H1 (cell line): ENCODE data around the gene LONRF2. TPM values are rescaled to one million over a fixed set of nuclear protein-coding genes. Genes with fewer than 3 reads are reported as not detected.

Experiments
- CTCF ChIA-PET: fragments of 300-600 bp; sonication (Branson Sonifier 250); formaldehyde crosslinking; loops from one replicate; lab custom pipeline; 2021; ENCODE audit not compliant: partially characterized antibody; lab: Charles Lee
- POLR2A ChIA-PET: fragments of 300-600 bp; sonication (Branson Sonifier 250); formaldehyde crosslinking; loops from one replicate; lab custom pipeline; 2021; ENCODE audit warnings: inconsistent platforms; ENCODE audit not compliant: partially characterized antibody; lab: Charles Lee
- DNase-seq, 2 experiments: peaks; one replicate each; pipeline versions ENCODE4 v3.0.0 to v3.0.0-alpha.2; 2010 to 2022; ENCODE audit warnings: low spot score in 2 of 2, low read depth in 1 of 2, mixed read lengths in 1 of 2
- FAIRE-seq: peaks from 2 replicates; lab custom pipeline; 2011; peaks lifted over from hg19 to GRCh38; lab: Jason Lieb, UNC
- H2AFZ ChIP-seq: 2 replicates; pipeline ENCODE4 v1.8.1; 2012; ENCODE audit warnings: low read length, inconsistent platforms
- H2AK5ac ChIP-seq: 2 replicates; pipeline ENCODE4 v1.6.1; 2013; ENCODE audit warnings: low read depth, low read length
- H2BK120ac ChIP-seq: replicated peaks from 2 replicates; pipeline ENCODE3; 2013; ENCODE audit warnings: low read depth, low read length, inconsistent platforms
- H2BK12ac ChIP-seq: 2 replicates; pipeline ENCODE4 v1.6.1; 2013; ENCODE audit warnings: low read depth, low read length
- H2BK15ac ChIP-seq: 2 replicates; pipeline ENCODE4 v1.6.1; 2013; ENCODE audit warnings: low read length
- H2BK20ac ChIP-seq: 2 replicates; pipeline ENCODE4 v1.6.1; 2013; ENCODE audit warnings: low read length
- H2BK5ac ChIP-seq: 2 replicates; pipeline ENCODE4 v1.6.1; 2013; ENCODE audit warnings: low read depth, low read length
- H3K14ac ChIP-seq: 2 replicates; pipeline ENCODE4 v1.6.1; 2013; ENCODE audit warnings: inconsistent platforms; ENCODE audit not compliant: insufficient read length
- H3K18ac ChIP-seq: 2 replicates; pipeline ENCODE4 v1.6.1; 2013; ENCODE audit warnings: low read length; ENCODE audit errors: extremely low read depth
- H3K23ac ChIP-seq: 2 replicates; pipeline ENCODE4 v1.6.1; 2013; ENCODE audit warnings: inconsistent platforms; ENCODE audit not compliant: insufficient read length
- H3K23me2 ChIP-seq: 2 replicates; pipeline ENCODE4 v1.6.1; 2013; ENCODE audit warnings: low read depth, low read length
- H3K27ac ChIP-seq: 2 replicates; pipeline ENCODE4 v1.6.1; 2011; ENCODE audit warnings: low read depth, low read length, inconsistent platforms
- H3K27me3 ChIP-seq, 4 experiments: replicated peaks in 1 of 4; 1 replicate in 1 of 4; 2 replicates in 3 of 4; pipeline versions ENCODE4 v1.6.1 to v1.8.1; 2011 to 2013; ENCODE audit warnings: low read length in 3 of 4, mild to moderate bottlenecking in 3 of 4, inconsistent platforms in 2 of 4, mixed read lengths in 2 of 4, moderate library complexity in 1 of 4; ENCODE audit not compliant: control insufficient read depth in 3 of 4, insufficient read depth in 3 of 4; ENCODE audit errors: extremely low read depth in 1 of 4
- H3K36me3 ChIP-seq, 4 experiments: 2 replicates each; pipeline versions ENCODE4 v1.6.1 to v1.8.1; 2011 to 2013; ENCODE audit warnings: mild to moderate bottlenecking in 4 of 4, low read length in 3 of 4, moderate library complexity in 2 of 4, control low read depth in 1 of 4, inconsistent platforms in 1 of 4; ENCODE audit not compliant: insufficient read depth in 4 of 4, control insufficient read depth in 2 of 4
- H3K4ac ChIP-seq: replicated peaks from 2 replicates; pipeline ENCODE3; 2013; ENCODE audit warnings: low read length, low read depth, mixed read lengths, inconsistent platforms; ENCODE audit not compliant: insufficient read length
- H3K4me1 ChIP-seq, 4 experiments: replicated peaks in 1 of 4; 1 replicate in 1 of 4; 2 replicates in 3 of 4; pipeline versions ENCODE4 v1.6.1 to v1.8.1; 2011 to 2013; ENCODE audit warnings: low read length in 3 of 4, inconsistent platforms in 2 of 4, mixed read lengths in 1 of 4; ENCODE audit not compliant: insufficient read depth in 4 of 4, control insufficient read depth in 3 of 4
- H3K4me2 ChIP-seq, 2 experiments: 2 replicates each; pipeline versions ENCODE4 v1.6.1 to v1.8.1; 2011 to 2013; ENCODE audit warnings: low read depth in 2 of 2, low read length in 2 of 2, control low read depth in 1 of 2, inconsistent platforms in 1 of 2, mild to moderate bottlenecking in 1 of 2; ENCODE audit not compliant: insufficient read depth in 1 of 2
- H3K4me3 ChIP-seq, 4 experiments: fragments of 200-600, 300-600 bp in 1 of 4; sonication (generic), shearing (Covaris generic), sonication (Bioruptor Twin) in 1 of 4; 2 replicates each; pipeline versions ENCODE4 v1.5.1 to v1.8.1; 2011 to 2016; ENCODE audit warnings: low read length in 4 of 4, low read depth in 3 of 4, control low read depth in 2 of 4, inconsistent platforms in 2 of 4, mild to moderate bottlenecking in 2 of 4, mixed read lengths in 1 of 4, moderate library complexity in 1 of 4; ENCODE audit not compliant: insufficient read depth in 2 of 4; ENCODE audit errors: extremely low read depth in 1 of 4
- H3K56ac ChIP-seq: replicated peaks from 2 replicates; pipeline ENCODE3; 2013; ENCODE audit warnings: low read depth, mild to moderate bottlenecking, mixed read lengths, low read length, inconsistent platforms; ENCODE audit not compliant: insufficient read length
- H3K79me1 ChIP-seq: 2 replicates; pipeline ENCODE4 v1.6.1; 2013; ENCODE audit warnings: low read depth, low read length, control low read depth
- H3K79me2 ChIP-seq, 2 experiments: 2 replicates each; pipeline versions ENCODE4 v1.6.1 to v1.8.1; 2012 to 2013; ENCODE audit warnings: low read length in 2 of 2, mild to moderate bottlenecking in 2 of 2, inconsistent platforms in 1 of 2; ENCODE audit not compliant: insufficient read depth in 2 of 2, control insufficient read depth in 1 of 2
- H3K9ac ChIP-seq, 4 experiments: replicated peaks in 1 of 4; 1 replicate in 1 of 4; 2 replicates in 3 of 4; pipeline versions ENCODE4 v1.6.1 to v1.8.1; 2011 to 2013; ENCODE audit warnings: low read depth in 3 of 4, low read length in 3 of 4, control low read depth in 2 of 4, mild to moderate bottlenecking in 2 of 4, moderate library complexity in 2 of 4, inconsistent platforms in 1 of 4; ENCODE audit errors: extremely low read depth in 1 of 4
- H3K9me3 ChIP-seq, 2 experiments: 2 replicates each; pipeline versions ENCODE4 v1.6.1 to v1.8.1; 2012 to 2013; ENCODE audit warnings: mild to moderate bottlenecking in 2 of 2, moderate library complexity in 2 of 2, control low read depth in 1 of 2, inconsistent platforms in 1 of 2, low read depth in 1 of 2, low read length in 1 of 2, mixed read lengths in 1 of 2; ENCODE audit not compliant: insufficient read depth in 2 of 2
- H4K20me1 ChIP-seq, 2 experiments: replicated peaks in 1 of 2; 2 replicates each; pipeline versions ENCODE3 to v1.8.1; 2011 to 2013; ENCODE audit warnings: inconsistent platforms in 2 of 2, low read length in 2 of 2, mild to moderate bottlenecking in 1 of 2; ENCODE audit not compliant: insufficient read depth in 2 of 2, control insufficient read depth in 1 of 2
- H4K5ac ChIP-seq: 2 replicates; pipeline ENCODE4 v1.6.1; 2013; ENCODE audit warnings: low read length, low read depth, mixed read lengths, inconsistent platforms; ENCODE audit not compliant: insufficient read length
- H4K8ac ChIP-seq: 2 replicates; pipeline ENCODE4 v1.8.0; 2013; ENCODE audit warnings: mild to moderate bottlenecking, moderate library complexity, low read length, inconsistent platforms; ENCODE audit not compliant: insufficient read depth; ENCODE audit errors: extremely low read depth
- H4K91ac ChIP-seq: replicated peaks from 2 replicates; pipeline ENCODE3; 2013; ENCODE audit warnings: low read length, mixed read lengths, inconsistent platforms; ENCODE audit not compliant: insufficient read length
- ASH2L ChIP-seq: fragments of 200-600, 300-600 bp; sonication (generic); IDR thresholded peaks from one replicate; pipeline ENCODE4 v1.7.1; 2017; ENCODE audit warnings: low read length
- BRCA1 ChIP-seq: IDR thresholded peaks from 2 replicates; pipeline ENCODE4 v1.6.1; 2012; ENCODE audit warnings: low read depth, low read length, improper control_type of control experiment
- CTCF ChIP-seq, 3 experiments: IDR thresholded peaks; 1 replicate in 2 of 3; 2 replicates in 1 of 3; pipeline versions ENCODE4 v1.5.1 to v1.6.1; 2011; ENCODE audit warnings: low read length in 3 of 3, mild to moderate bottlenecking in 3 of 3, inconsistent platforms in 2 of 3, low read depth in 1 of 3, moderate library complexity in 1 of 3; ENCODE audit not compliant: insufficient read depth in 1 of 3; ENCODE audit errors: control extremely low read depth in 1 of 3
- EGR1 ChIP-seq: IDR thresholded peaks from 2 replicates; pipeline ENCODE4 v1.6.1; 2011; ENCODE audit warnings: low read depth, low read length, borderline replicate concordance
- HDAC2 ChIP-seq, 2 experiments: fragments of 300-600 bp in 1 of 2; sonication (generic) in 1 of 2; IDR thresholded peaks; 2 replicates each; pipeline ENCODE4 v1.6.1; 2011 to 2012; ENCODE audit warnings: low read depth in 2 of 2, low read length in 2 of 2, mild to moderate bottlenecking in 2 of 2, moderate library complexity in 2 of 2, borderline replicate concordance in 1 of 2, inconsistent platforms in 1 of 2
- JUN ChIP-seq: IDR thresholded peaks from 2 replicates; pipeline ENCODE4 v1.6.1; 2011; ENCODE audit warnings: low read depth, mild to moderate bottlenecking, improper control_type of control experiment, low read length
- MAX ChIP-seq: IDR thresholded peaks from 2 replicates; pipeline ENCODE4 v1.6.1; 2012; ENCODE audit warnings: inconsistent platforms
- RAD21 ChIP-seq, 2 experiments: IDR thresholded peaks in 1 of 2; conservative IDR thresholded peaks in 1 of 2; 2 replicates each; pipeline ENCODE4 v1.6.1; 2011; ENCODE audit warnings: low read depth in 2 of 2, low read length in 2 of 2, improper control_type of control experiment in 1 of 2, inconsistent platforms in 1 of 2, mild to moderate bottlenecking in 1 of 2, moderate library complexity in 1 of 2
- RXRA ChIP-seq: IDR thresholded peaks from 2 replicates; pipeline ENCODE4 v1.6.1; 2011; ENCODE audit warnings: low read depth, mild to moderate bottlenecking, low read length, moderate library complexity; ENCODE audit not compliant: insufficient read depth
- SIRT6 ChIP-seq: IDR thresholded peaks from one replicate; pipeline ENCODE4 v1.7.1; 2012; ENCODE audit warnings: low read length, inconsistent platforms
- WGBS, 2 experiments: shearing (Covaris generic) in 1 of 2; methylation state at CpG; one replicate each; pipeline versions ENCODE4 v1.1.6 to v1.1.7; 2013 to 2015; ENCODE audit warnings: low lambda C conversion rate in 2 of 2, mixed read lengths in 2 of 2, inconsistent platforms in 1 of 2, low coverage in 1 of 2, missing lambda C conversion rate in 1 of 2; ENCODE audit not compliant: insufficient replicate concordance in 2 of 2, insufficient coverage in 1 of 2, insufficient read length in 1 of 2; ENCODE audit errors: extremely low coverage in 1 of 2, missing lambda C conversion rate in 1 of 2; 5-methylcytosine and 5-hydroxymethylcytosine counted together
- polyA plus RNA-seq, 7 experiments: library from polyadenylated mRNA; depleted of rRNA in 3 of 7; stranded (reverse) in 5 of 7; unstranded in 2 of 7; fragments of >200 nt in 5 of 7; fragments of 200-250 nt in 2 of 7; gene quantifications; 1 replicate in 5 of 7; 2 replicates in 1 of 7; 4 replicates in 1 of 7; pipeline versions ENCODE4 v1.2.1 to v1.2.3, GENCODE V29; 2011 to 2013; ENCODE audit warnings: missing spikeins in 2 of 7, mixed read lengths in 2 of 7
- total RNA-seq: library from RNA; stranded (reverse); fragmentation: NEBNext Ultra II Directional; extraction: Animal tissue kit (Norgen Biotek cat#: 25700); gene quantifications from 2 replicates; pipeline ENCODE4 v1.2.1, GENCODE V29; 2021

Gene LONRF2
- total and polyA plus RNA-seq, 2 of the 8 experiments (the other 6 are each of a cell fraction or from before 2014, with no cell fraction given): 0.24 to 0.74 TPM

DNA sequence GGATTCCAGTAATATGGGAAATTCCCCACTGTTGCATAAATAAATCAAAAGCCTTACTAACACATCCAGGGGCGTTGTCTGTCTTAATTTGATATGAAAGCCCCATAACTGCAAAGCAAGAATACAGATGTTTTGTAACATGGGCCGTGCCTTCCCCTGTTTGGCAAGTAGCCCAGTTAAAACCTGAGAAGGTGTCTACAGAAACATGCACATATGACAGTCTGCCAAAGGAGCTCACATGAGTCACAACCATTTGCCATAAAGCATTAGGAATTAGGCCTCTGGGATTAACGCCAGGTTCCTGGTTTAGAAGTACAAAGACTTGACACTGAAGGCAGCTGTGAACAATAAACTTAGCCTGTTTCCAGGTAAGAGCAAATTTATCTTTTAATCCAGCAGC, 43.1 kb upstream of the LONRF2 start:
- H4K5ac ChIP-seq: no peak overlapping the region
- no peak overlapping the region for H2BK5ac ChIP-seq
- H3K4me3 ChIP-seq: no peak overlapping the region
- H3K27me3 ChIP-seq: no peaks in the 10 kb centered on the region
- peaks cover 0 to 8% (median 4%) of the 10 kb centered on the region in 4 experiments; a peak in 3 of 7 replicates for H3K4me1 ChIP-seq
- ChIA-PET CTCF (interaction anchor here (0.9 to 7.4 kb wide), 2 partner anchors 57 to 104 kb away, joined by 3 to 46 read pairs; no protein-coding TSS in a partner anchor), POLR2A (no interaction called here)
- H2AK5ac ChIP-seq: no peak overlapping the region
- no peaks in the 10 kb centered on the region for H3K23me2 ChIP-seq
- no peaks in the 10 kb centered on the region for H3K36me3 ChIP-seq
- DNase-seq (no peak), FAIRE-seq (no peak)
- no peak overlapping the region for H4K91ac ChIP-seq
- H3K4ac ChIP-seq: no peak overlapping the region
- TF ChIP-seq RXRA (no peak), RAD21 (IDR thresholded peaks at IDR 0.05 in 1 of 2, conservative IDR thresholded peaks at IDR 0.05 in 1 of 2; ENCODE audit: low read depth in 2 of 2, low read length in 2 of 2) (no peak), MAX (no peak), CTCF (IDR thresholded peaks at IDR 0.05; ENCODE audit: control extremely low read depth in 1 of 3, insufficient read depth in 1 of 3, low read depth in 1 of 3, low read length in 3 of 3) (no peak), JUN (no peak), ASH2L (no peak), EGR1 (no peak), HDAC2 (IDR thresholded peaks at IDR 0.05; ENCODE audit: borderline replicate concordance in 1 of 2, low read depth in 2 of 2, low read length in 2 of 2) (no peak), BRCA1 (no peak), SIRT6 (no peak)
- 84% methylated on average over 3 of the region's 3 CpGs; no CpG with 5 or more reads in 1 of the 2 experiments for WGBS, 2 experiments
- no peak overlapping the region for H2BK12ac ChIP-seq
- no peak overlapping the region for H2BK120ac ChIP-seq
- no peak overlapping the region for H3K18ac ChIP-seq
- H4K8ac ChIP-seq: no peak overlapping the region
- H3K79me2 ChIP-seq: no peaks in the 10 kb centered on the region
- no peak overlapping the region for H3K14ac ChIP-seq
- no peak overlapping the region for H3K4me2 ChIP-seq
- no peaks in the 10 kb centered on the region for H4K20me1 ChIP-seq
- peaks cover 0 to 9% of the 10 kb centered on the region in 2 experiments; a peak in 1 of 4 replicates for H3K9me3 ChIP-seq
- no peak overlapping the region for H2BK15ac ChIP-seq
- no peak overlapping the region for H3K27ac ChIP-seq
- H3K79me1 ChIP-seq: no peaks in the 10 kb centered on the region
- H2BK20ac ChIP-seq: no peak overlapping the region
- H3K23ac ChIP-seq: no peak overlapping the region
- H3K56ac ChIP-seq: no peak overlapping the region
- no peak overlapping the region for H3K9ac ChIP-seq
- H2AFZ ChIP-seq: no peak overlapping the region
